ENCODE data around the gene CBFA2T2. TPM values are rescaled to one million over a fixed set of nuclear protein-coding genes. Genes with fewer than 3 reads are reported as not detected.

Gene CBFA2T2
- total RNA-seq, 1 donor from 2014 or later = 19.6 TPM

DNA sequence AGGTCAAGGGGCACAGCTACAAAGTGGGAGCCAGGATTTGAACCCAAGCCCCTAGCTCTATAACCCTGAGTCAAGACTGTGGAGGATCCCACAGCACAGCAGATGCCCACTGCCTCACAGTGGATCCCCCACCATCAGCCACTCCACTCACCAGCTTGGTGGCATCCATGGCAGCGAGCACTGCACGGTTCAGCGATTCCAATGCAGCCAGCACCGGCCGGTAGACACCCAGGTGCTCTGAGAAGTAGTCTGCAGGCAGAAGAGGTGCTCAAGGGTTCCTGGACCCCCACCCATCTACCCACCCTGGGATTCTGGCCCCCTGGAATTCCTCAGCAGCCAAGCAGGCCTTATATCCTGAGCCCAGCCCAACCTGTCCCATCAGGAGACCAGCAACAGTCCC is 179.3 kb downstream of the CBFA2T2 start:
- no peak for DNase-seq (ENCODE audit: extremely low spot score, unreplicated experiment)
- H3K4me3 Mint-ChIP-seq (ENCODE audit: unreplicated experiment) = no peak overlapping the region
- H3K27ac Mint-ChIP-seq (ENCODE audit: unreplicated experiment) = no peak overlapping the region
- peaks cover 33% of the 10 kb centered on the region for H3K4me1 Mint-ChIP-seq (ENCODE audit: unreplicated experiment)
- TF ChIP-seq, protein P1, sequence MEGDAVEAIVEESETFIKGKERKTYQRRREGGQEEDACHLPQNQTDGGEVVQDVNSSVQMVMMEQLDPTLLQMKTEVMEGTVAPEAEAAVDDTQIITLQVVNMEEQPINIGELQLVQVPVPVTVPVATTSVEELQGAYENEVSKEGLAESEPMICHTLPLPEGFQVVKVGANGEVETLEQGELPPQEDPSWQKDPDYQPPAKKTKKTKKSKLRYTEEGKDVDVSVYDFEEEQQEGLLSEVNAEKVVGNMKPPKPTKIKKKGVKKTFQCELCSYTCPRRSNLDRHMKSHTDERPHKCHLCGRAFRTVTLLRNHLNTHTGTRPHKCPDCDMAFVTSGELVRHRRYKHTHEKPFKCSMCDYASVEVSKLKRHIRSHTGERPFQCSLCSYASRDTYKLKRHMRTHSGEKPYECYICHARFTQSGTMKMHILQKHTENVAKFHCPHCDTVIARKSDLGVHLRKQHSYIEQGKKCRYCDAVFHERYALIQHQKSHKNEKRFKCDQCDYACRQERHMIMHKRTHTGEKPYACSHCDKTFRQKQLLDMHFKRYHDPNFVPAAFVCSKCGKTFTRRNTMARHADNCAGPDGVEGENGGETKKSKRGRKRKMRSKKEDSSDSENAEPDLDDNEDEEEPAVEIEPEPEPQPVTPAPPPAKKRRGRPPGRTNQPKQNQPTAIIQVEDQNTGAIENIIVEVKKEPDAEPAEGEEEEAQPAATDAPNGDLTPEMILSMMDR (IDR thresholded peaks at IDR 0.05) = no peak
- H3K27me3 Mint-ChIP-seq (ENCODE audit: unreplicated experiment) = no peaks in the 10 kb centered on the region
- no peaks in the 10 kb centered on the region for H3K36me3 Mint-ChIP-seq (ENCODE audit: unreplicated experiment)
- no peaks in the 10 kb centered on the region for H3K9me3 Mint-ChIP-seq (ENCODE audit: unreplicated experiment)

DNA sequence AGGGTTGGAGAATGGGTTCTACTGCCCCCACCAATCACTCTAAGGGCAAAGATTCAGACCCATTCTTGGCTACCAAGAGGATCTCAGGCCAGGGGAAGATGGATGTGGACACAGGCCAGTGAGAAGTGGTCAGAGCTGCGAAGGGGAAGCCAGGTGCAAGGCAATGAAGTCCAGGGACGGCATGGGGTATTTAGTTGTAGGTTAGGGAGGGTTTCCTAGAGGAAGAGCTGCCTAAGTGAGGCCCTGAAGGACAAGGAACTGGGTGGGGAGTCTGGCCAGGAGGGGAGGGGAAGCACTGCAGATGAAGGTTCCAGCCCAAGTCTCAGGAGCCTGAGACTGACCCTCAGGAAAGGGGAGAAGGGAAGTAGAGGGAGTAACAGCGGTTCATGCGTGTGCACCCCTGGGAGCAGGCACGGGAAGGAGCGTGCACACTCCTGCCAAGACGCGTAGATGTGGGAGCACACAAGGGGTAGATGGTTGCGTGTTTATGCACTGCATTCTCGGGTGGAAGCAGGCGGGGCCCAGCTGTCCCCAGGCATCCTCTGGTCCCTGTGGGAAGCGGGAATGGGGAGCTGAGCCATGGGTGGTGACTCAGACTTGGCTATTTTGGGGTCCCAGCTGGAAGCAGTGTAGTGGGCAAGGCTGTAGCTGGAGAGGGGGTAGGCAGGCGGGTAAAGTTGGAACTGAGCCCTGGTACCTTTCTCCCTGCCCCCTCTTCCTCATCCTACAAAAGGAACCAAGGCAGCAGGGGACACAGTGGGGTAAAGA is 180.2 kb downstream of the CBFA2T2 start:
- TF ChIP-seq, protein P1 (IDR thresholded peaks at IDR 0.05) = no peak
- Mint-ChIP-seq H3K4me3 (ENCODE audit: unreplicated experiment) (no peak overlapping the region), H3K27ac (ENCODE audit: unreplicated experiment) (peak overlapping the region; percentile 27), H3K36me3 (ENCODE audit: unreplicated experiment) (no peaks in the 10 kb centered on the region), H3K4me1 (ENCODE audit: unreplicated experiment) (peaks cover 31% of the 10 kb centered on the region), H3K9me3 (ENCODE audit: unreplicated experiment) (no peaks in the 10 kb centered on the region), H3K27me3 (ENCODE audit: unreplicated experiment) (no peaks in the 10 kb centered on the region)
- no peak for DNase-seq (ENCODE audit: extremely low spot score, unreplicated experiment)

DNA sequence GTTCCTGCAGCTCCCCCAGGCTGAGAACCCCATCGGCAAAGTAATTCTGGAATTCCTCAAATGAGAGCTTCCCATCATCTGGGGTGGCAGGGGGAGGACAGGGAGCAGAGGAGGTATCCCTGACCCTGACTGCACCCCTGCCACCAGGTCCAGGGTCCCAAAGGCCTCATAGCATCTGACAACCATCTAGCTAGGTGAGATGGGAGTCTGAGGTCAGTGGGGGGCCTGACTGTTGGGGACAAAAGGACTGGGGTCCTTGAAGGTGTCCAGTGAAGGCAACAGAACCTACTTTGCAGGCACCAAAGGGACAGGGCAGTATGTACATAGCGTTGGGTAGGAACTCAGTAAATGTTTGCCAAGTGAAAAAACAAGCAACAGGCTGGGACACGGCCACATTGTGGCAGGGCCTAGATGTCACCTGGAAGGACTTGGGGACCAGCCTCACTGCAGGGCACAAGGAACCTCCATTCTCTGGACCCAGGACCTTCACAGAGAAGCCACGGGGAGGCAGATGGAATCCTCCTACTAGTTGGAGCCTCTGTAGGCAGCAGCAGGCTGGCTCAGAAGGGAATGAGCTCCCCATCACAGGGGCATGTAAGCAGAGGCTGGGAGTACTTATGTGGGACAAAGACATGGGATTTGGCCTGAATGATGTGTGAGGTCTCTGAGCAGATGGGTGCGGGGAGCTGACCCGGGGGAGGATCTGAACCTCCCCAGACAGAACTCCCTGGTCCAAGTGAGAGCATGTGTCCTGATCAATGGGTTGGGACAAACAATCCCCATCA is 181.0 kb downstream of the CBFA2T2 start:
- H3K4me3 Mint-ChIP-seq (ENCODE audit: unreplicated experiment) = no peak overlapping the region

DNA sequence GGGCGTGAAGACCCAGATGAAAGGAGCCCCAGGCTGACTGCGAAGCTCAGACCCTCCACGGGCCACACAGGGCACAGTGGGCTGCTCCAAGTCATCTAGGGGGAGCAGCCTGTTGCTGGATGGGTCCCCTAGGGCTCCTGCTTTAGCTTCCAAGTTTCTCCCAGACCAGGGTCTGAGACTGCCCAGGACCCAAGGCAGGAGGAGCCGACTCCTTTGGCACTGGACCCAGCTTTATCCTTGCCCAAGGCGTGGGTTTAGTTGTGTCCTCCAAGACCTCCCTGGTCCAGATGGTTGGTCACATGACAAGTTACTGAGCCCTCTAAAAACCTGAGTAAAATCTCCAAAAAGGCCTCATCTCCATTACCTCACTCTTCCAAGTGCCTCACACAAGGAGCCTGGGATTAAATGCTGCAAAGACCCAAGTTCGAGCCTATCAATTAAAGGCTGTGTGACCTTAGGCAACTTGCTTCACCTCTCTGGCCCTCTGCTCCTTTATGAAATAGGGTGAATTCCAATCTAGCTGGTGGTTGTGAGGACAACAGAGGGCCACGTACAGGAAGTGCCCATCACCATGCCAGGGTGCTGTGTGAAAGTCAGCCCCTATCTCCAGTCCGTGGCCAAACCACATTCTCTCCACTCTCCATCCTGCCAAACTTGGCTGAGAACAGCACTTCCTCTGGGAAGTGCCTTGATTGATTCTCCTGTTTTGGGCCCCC is 181.8 kb downstream of the CBFA2T2 start:
- Mint-ChIP-seq H3K36me3 (ENCODE audit: unreplicated experiment) (no peaks in the 10 kb centered on the region), H3K27ac (ENCODE audit: unreplicated experiment) (peak overlapping the region; percentile 13), H3K9me3 (ENCODE audit: unreplicated experiment) (no peaks in the 10 kb centered on the region), H3K27me3 (ENCODE audit: unreplicated experiment) (no peaks in the 10 kb centered on the region), H3K4me1 (ENCODE audit: unreplicated experiment) (peaks cover 34% of the 10 kb centered on the region), H3K4me3 (ENCODE audit: unreplicated experiment) (no peak overlapping the region)
- no peak for DNase-seq (ENCODE audit: extremely low spot score, unreplicated experiment)
- TF ChIP-seq, protein P1 (IDR thresholded peaks at IDR 0.05) = no peak

More for the DNA sequence above, 181.0 kb downstream of the CBFA2T2 start:
- no peaks in the 10 kb centered on the region for H3K36me3 Mint-ChIP-seq (ENCODE audit: unreplicated experiment)
- peaks cover 39% of the 10 kb centered on the region for H3K4me1 Mint-ChIP-seq (ENCODE audit: unreplicated experiment)
- TF ChIP-seq, protein P1 (IDR thresholded peaks at IDR 0.05) = no peak
- no peaks in the 10 kb centered on the region for H3K9me3 Mint-ChIP-seq (ENCODE audit: unreplicated experiment)
- no peak for DNase-seq (ENCODE audit: extremely low spot score, unreplicated experiment)
- H3K27ac Mint-ChIP-seq (ENCODE audit: unreplicated experiment) = no peak overlapping the region
- no peaks in the 10 kb centered on the region for H3K27me3 Mint-ChIP-seq (ENCODE audit: unreplicated experiment)
